Chondrocyte (in vitro differentiated cells): ENCODE results near the gene SLC37A3. TPM values are rescaled to one million over a fixed set of nuclear protein-coding genes. Genes with fewer than 3 reads are reported as not detected.

Experiments
- DNase-seq: peaks from one replicate; pipeline ENCODE4 v3.0.0; 2021; ENCODE audit warnings: mixed read lengths, low spot score
- H3K27ac Mint-ChIP-seq: one replicate; pipeline ENCODE4 v1.8.0; 2021; ENCODE audit warnings: mild to moderate bottlenecking, moderate library complexity, mixed read lengths; ENCODE audit not compliant: unreplicated experiment
- H3K27me3 Mint-ChIP-seq: 2 replicates; pipeline ENCODE4 v1.8.0; 2021; ENCODE audit warnings: low read depth, mixed read lengths
- H3K36me3 Mint-ChIP-seq: 2 replicates; pipeline ENCODE4 v1.8.0; 2021; ENCODE audit warnings: low read depth, mixed read lengths
- H3K4me1 Mint-ChIP-seq: 2 replicates; pipeline ENCODE4 v1.8.0; 2021; ENCODE audit warnings: low read depth, mild to moderate bottlenecking, mixed read lengths
- H3K4me3 Mint-ChIP-seq: one replicate; pipeline ENCODE4 v1.8.0; 2021; ENCODE audit warnings: mild to moderate bottlenecking, moderate library complexity, mixed read lengths; ENCODE audit not compliant: unreplicated experiment
- H3K9me3 Mint-ChIP-seq: 2 replicates; pipeline ENCODE4 v1.8.0; 2021; ENCODE audit warnings: low read depth, mixed read lengths
- CTCF ChIP-seq: fragments of 200-600 bp; sonication (generic); IDR thresholded peaks from 2 replicates; pipeline ENCODE4 v1.5.0; 2021; ENCODE audit warnings: antibody characterized with exemption, mild to moderate bottlenecking, moderate library complexity
- total RNA-seq: library from RNA; stranded (reverse); gene quantifications from 3 replicates; pipeline ENCODE4 v1.2.1, GENCODE V29; 2021

SLC37A3 gene
- total RNA-seq, 1 donor from 2014 or later, result 68.1 TPM

- Mint-ChIP-seq H3K27ac (no peak overlapping the region), H3K4me1 (no peaks in the 10 kb centered on the region)
Observed at GRCh38 chr7:140292438-140292837, 105.9 kb downstream of the SLC37A3 start.

DNA sequence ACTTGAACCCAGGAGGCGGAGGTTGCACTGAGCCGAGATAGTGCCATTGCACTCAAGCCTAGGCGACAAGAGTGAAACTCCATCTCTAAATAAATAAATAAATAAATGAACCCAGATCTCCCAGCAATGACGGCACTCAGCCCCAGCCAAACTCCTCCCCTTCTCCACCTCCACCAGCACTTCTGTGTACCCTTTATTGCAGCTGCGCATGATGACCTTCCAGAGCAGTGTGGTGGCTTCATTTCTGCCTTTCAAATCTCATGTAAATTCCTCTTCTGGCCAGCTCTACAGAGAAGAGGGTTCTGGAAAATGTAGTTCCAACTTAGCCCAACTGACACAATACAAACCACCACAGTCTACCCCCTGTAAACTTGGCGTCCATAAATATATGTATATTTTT lies 108.5 kb downstream of the SLC37A3 start:
- no peak for TF ChIP-seq CTCF
- H3K4me1 Mint-ChIP-seq, result no peaks in the 10 kb centered on the region
- H3K36me3 Mint-ChIP-seq, result peaks cover 1% of the 10 kb centered on the region
- no peaks in the 10 kb centered on the region for H3K9me3 Mint-ChIP-seq
- no peak overlapping the region for H3K4me3 Mint-ChIP-seq
- H3K27me3 Mint-ChIP-seq, result no peaks in the 10 kb centered on the region
- H3K27ac Mint-ChIP-seq, result no peak overlapping the region
- no peak for DNase-seq

More at GRCh38 chr7:140292438-140292837, 105.9 kb downstream of the SLC37A3 start:
- Mint-ChIP-seq H3K36me3 (peaks cover 1% of the 10 kb centered on the region), H3K9me3 (no peaks in the 10 kb centered on the region), H3K27me3 (no peaks in the 10 kb centered on the region), H3K4me3 (no peak overlapping the region)
- TF ChIP-seq CTCF, result no peak
- no peak for DNase-seq

DNA sequence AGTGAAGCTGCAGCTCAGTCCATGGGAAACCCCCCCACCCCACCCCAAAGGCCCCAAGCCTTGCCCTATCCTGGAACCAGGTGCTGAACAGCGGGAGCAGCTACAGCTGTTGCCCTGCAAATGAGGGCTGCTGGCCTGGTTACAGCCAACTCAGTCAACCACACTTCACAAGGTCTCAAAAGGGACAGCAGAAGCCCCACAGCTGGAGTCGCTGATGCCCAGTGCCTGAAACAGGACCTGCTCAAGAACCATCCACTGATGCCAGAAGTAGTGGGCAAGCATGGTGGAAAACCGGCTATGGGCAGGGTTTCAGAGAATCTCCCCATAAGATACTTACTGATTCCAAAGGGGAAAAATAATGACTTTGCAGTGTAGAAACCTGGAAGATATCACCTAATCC lies 110.3 kb downstream of the SLC37A3 start:
- Mint-ChIP-seq H3K4me1 (no peaks in the 10 kb centered on the region), H3K4me3 (no peak overlapping the region), H3K27me3 (no peaks in the 10 kb centered on the region), H3K36me3 (peaks cover 2% of the 10 kb centered on the region), H3K27ac (no peak overlapping the region), H3K9me3 (peaks cover 5% of the 10 kb centered on the region)
- no peak for TF ChIP-seq CTCF
- no peak for DNase-seq

DNA sequence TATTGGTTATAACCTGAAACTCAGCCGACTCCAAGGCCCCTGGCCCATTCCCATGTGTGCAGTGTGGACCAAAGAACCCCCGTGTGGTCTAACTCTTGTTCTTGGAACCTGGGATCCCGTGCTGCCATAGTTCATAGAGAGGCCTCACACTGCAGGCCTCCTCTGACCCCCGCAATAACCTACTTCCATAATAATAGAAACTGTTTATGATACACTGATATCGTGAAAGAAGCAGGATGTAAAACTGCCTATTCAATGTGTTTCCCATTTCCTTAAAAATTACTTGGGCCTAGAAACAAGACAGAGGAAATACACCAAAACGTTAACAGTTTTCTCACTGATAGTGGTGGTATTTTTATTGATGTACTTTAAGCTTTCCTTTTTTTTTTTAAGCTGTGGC lies 112.4 kb downstream of the SLC37A3 start:
- Mint-ChIP-seq H3K27ac (no peak overlapping the region), H3K4me1 (no peaks in the 10 kb centered on the region), H3K9me3 (peaks cover 5% of the 10 kb centered on the region), H3K4me3 (no peak overlapping the region), H3K36me3 (peaks cover 2% of the 10 kb centered on the region), H3K27me3 (no peaks in the 10 kb centered on the region)
- DNase-seq, result no peak
- no peak for TF ChIP-seq CTCF

- no peaks in the 10 kb centered on the region for H3K27me3 Mint-ChIP-seq
- H3K4me3 Mint-ChIP-seq, result no peak overlapping the region
- peaks cover 2% of the 10 kb centered on the region for H3K36me3 Mint-ChIP-seq
- peaks cover 5% of the 10 kb centered on the region for H3K9me3 Mint-ChIP-seq
- no peak for DNase-seq
- H3K4me1 Mint-ChIP-seq, result no peaks in the 10 kb centered on the region
- TF ChIP-seq CTCF, result no peak
- H3K27ac Mint-ChIP-seq, result no peak overlapping the region
Observed at GRCh38 chr7:140284062-140284461, 114.3 kb downstream of the SLC37A3 start.

Other genes with a start within 250 kb of the SLC37A3 start
- gene KDM7A, start 221.5 kb downstream of the SLC37A3 start, total RNA-seq, result 5.8 to 10.5 TPM (median 7.6 TPM) in 3 replicates
- not detected in 3 replicates for gene RAB19, start 5.5 kb upstream of the SLC37A3 start, total RNA-seq
- 64.7 to 70.1 TPM (median 67.9 TPM) in 3 replicates for gene MKRN1, start 81.0 kb upstream of the SLC37A3 start, total RNA-seq
- gene DENND2A, start 242.3 kb upstream of the SLC37A3 start, total RNA-seq, result 6.5 to 16.3 TPM (median 16.0 TPM) in 3 replicates